ENCODE results near the gene ZNF521.

Gene ZNF521

DNA sequence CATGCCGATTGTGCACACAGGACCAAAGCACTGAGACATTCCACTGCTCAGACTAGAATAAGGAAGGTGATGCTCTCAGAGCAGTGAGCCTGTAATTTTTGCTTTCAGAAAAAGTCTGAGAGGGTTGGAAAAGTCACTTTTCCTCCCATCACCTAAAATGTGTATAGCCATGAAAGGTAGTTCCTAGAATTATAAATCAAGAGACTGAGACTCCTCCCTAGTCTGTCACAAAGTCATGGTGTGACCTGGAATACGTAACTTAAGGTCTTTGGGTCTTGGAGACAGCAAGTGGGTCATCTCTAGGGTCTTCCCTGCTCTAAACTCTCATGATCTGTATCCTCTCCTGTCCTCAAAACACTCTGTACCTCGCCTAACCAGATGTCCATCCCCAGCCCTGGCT lies 16.9 kb downstream of the ZNF521 start:
- DNase-seq, result no peak

DNA sequence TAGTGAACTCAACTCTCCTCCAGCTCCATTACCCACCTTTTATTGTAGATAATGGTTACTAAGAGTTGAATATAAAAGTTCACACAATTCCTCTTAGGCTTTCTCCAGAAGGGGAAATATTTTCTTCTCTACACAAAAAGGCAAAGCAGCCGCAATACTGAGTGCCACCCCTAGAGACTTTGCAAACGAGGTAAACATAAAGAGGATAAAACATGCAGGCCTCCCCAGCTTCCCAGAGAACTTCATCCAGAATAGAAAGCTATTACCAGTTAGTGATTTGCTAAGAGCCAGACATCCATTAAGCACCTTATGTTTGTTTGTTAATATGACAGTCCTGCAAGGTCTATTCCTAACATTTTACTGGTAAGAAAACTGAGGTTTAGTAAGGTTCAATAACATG lies 17.4 kb downstream of the ZNF521 start:
- DNase-seq, result no peak

GRCh38 chr18:25332002-25332401 lies 20.0 kb downstream of the ZNF521 start:
- DNase-seq, result no peak

GRCh38 chr18:25329783-25330182 lies 22.2 kb downstream of the ZNF521 start:
- no peak for DNase-seq

GRCh38 chr18:25327584-25327983 lies 24.4 kb downstream of the ZNF521 start:
- DNase-seq, result no peak

GRCh38 chr18:25326361-25326952 lies 25.5 kb downstream of the ZNF521 start:
- no peak for DNase-seq

DNA sequence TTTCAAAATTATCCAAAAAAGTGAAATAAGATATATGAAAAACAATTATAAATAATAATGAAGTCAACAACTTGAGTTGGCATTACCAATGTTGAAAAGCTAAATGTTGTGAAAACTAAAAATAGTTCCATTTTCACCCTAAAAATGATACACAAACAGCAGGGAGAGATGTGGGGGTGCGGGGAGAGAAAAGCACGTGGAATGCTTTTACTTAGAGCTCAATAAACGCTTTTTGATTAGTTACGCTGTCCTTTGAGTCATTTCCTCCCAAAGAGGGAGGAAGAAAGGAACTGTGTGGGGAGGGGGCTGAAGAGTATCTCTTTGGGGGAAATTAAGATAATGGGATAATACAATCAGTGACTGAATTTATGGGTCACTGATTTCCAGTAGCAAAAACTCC lies 29.2 kb downstream of the ZNF521 start:
- no peak for DNase-seq

DNA sequence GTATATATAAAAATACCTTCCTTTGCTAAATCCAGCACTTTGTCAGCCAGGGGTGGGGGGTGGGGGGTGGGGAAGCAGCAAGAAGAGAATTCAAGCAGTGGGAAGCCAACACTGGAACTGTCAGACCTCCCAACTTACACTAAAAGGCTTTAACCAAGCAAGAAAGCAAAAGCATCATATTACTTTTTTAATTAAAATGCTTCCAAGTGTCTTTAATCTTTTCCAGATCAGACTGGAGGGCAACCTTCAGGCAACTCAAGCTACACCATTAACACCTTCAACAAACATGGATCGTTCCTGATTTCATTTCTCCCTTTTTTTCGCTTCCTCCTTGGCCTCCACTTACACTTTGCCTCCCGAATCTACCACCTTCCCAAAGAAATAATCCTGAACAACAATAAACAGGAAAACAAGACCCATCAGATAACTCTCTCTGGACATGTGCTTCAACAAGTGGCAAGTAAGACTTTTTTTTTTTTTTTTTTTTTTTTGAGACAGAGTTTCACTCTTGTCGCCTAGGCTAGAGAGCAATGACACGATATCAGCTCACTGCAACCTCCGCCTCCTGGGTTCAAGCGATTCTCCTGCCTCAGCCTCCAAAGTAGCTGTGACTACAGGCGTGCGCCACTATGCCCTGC lies 35.5 kb downstream of the ZNF521 start:
- DNase-seq, result no peak

DNA sequence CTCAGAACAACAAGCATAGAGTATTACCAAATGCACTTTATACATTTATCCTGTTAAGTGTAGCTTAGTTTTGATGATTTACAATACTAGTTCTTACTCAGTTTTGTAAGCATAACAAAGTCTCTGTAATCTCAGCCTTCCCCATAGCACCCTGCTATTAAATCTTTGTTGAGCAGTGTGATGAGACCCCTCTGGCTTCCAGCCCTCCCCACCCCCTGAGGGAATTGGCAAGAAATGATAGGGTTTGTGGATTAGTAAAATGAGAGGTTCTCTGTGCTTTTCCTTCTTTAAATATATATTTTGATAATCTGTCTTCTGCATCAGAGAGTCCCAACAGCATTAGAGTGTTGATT lies 37.2 kb downstream of the ZNF521 start:
- DNase-seq, result no peak

GRCh38 chr18:25314151-25314837 lies 37.7 kb downstream of the ZNF521 start:
- no peak for DNase-seq

DNA sequence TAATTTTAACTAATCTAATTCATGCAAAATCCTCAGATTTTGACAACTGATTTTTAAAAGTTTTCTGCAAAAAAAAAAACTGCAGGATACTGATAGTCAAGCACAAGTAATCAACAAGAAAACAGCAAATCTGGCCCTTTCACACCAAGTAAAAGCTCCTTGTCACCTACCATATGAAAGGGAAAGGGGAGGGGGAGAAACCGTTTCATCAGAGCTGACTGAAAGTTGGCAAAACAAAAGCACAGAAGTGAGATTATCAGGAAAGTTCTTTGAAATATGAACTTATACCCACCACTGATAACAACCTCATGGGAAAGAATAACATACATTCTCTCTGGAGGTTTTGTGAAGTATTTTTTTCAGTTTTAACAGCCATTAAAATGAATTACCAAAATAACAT lies 38.7 kb downstream of the ZNF521 start:
- no peak for DNase-seq

DNA sequence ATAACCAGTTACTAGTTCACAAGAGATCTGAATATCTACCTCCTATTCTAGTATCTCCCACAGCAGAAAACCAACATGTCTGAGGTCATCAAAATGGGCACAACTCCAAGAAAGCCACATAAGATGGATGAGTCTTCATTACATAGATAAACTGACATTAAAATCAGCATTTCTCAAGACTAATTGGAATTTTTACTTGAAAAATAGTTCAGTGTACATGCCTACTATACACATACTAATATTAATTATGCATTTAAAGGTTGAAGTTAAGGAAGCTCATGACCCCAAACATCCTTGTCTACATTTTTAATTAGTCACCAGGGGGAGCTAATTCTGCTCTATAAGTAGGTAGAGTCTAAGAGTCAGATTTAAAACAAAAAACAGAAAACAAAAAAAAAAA lies 41.9 kb downstream of the ZNF521 start:
- DNase-seq, result no peak

GRCh38 chr18:25308381-25308780 lies 43.6 kb downstream of the ZNF521 start:
- DNase-seq, result no peak

- DNase-seq, result no peak
Measured at GRCh38 chr18:25307192-25307591, 44.8 kb downstream of the ZNF521 start.

DNA sequence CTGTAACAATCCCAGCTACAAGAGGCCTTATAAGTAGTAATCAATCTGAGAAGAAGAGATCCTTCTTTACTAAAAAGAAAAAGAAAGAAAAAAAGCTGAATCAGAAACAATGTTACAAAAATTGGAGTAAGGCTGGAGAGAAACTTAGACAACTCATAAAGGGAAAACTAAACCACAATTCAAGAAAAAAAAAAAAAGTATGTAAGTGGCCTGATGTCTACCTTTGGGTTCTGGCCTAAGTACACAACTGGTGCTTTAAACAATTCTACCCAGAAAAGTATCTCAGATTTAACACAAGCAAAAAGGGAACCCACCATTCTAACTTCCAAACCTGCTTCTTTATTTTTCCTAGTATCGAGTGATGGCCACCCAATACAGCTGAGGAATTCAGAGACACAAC lies 45.3 kb downstream of the ZNF521 start:
- DNase-seq, result no peak

- DNase-seq, result no peak
Measured at GRCh38 chr18:25305584-25305983, 46.4 kb downstream of the ZNF521 start.

GRCh38 chr18:25300492-25300891 lies 51.5 kb downstream of the ZNF521 start:
- no peak for DNase-seq

DNA sequence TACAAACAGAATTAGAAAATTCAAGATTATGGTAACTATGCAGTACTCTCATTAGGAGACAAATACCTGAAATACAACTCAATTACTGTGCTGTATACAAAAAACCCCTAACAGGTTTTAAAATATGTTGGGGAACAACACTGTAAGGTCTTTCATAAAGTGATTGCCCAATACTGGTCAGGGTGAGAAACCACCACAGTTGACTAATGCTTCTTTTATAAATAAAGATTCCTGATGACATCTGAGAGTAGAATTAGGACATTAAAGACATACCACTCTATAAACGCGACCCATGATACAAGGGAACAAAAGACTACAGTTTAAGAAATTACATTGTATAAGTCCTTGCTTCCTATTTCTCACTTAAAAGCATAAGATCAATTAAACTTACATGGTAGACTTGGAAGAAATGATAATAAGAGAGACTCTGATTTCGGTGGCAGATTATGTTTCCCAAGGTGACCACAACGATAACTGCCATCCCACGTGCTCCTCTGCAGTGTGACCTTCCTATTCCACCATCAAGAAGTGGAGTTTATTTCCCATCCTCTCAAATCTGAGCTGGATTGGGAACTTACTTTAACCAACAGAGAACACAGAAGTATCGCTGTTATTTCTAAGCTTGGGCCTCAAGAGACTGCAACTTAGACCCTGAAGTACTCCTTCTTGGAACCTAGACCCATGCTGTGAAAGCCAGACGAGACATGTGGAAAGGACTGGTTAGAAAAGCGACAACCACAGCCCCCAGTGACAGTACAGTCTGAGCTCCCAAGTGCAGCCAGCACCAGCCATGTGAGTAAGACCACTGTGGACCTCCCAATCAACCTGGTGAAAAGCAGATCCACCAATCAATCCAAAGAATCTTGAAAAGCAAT lies 52.3 kb downstream of the ZNF521 start:
- DNase-seq, result no peak

DNA sequence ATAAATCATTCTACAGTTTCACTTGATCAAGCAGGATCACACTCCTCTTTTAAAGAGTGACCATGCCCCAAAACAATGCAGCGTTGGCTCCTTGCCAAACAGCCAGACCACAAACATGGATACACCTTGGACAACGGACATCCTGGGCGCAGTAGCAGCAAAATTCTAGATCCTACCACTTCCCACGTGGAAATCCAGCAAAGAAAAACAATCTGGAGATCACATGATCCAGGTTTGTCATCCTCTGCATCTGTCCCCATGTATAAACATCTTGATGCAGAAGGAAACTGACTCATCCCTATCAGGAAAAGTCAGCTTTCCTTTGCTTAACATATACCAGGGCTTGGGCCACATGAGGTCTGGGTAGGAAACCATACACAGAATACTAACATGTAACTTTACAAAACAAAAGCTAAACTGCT lies 53.1 kb downstream of the ZNF521 start:
- no peak for DNase-seq

- no peak for DNase-seq
Measured at GRCh38 chr18:25295624-25296138, 56.3 kb downstream of the ZNF521 start.

DNA sequence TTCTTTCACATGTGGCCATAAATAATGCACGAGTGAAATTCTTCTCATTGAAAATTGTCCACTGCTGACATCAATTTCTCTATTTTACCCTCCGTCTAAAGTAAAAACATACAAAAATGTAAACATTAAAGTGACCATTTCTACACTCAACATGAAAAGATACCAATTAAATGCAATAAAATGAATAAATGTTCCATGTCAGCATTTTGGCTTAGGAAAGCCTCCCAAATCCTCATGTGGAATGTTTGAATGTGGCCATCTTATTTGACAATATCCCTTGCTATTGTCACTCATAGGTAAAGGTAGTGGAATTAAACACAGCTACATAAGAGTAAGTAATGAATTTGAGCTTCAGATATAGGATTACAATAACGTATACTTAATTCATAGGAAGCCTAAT lies 60.8 kb downstream of the ZNF521 start:
- DNase-seq, result no peak

- no peak for DNase-seq
Measured at GRCh38 chr18:25289001-25289631, 62.9 kb downstream of the ZNF521 start.

All from activated gamma-delta T cell (primary cell).